RWPE1 (cell line): ENCODE results near the gene USP12.

Experiments
- CTCF ChIA-PET: fragments of 350-600 bp; sonication (Branson Sonifier 250); formaldehyde crosslinking; extraction: SDS; loops from one replicate; lab custom pipeline; 2021; lab: Yijun Ruan, JAX
- POLR2A ChIA-PET: fragments of 400-600 bp; formaldehyde crosslinking; extraction: SDS; loops from one replicate; lab custom pipeline; 2020; ENCODE audit warnings: antibody characterized with exemption; ENCODE audit not compliant: low non-redundant PET; lab: Yijun Ruan, JAX
- DNase-seq: peaks from one replicate; pipeline ENCODE4 v3.0.0; 2012; ENCODE audit warnings: low spot score
- H3K27ac ChIP-seq: fragments of 450-650 bp; 2 replicates; pipeline ENCODE4 v1.5.1; 2017
- CTCF ChIP-seq: fragments of 450-650 bp; conservative IDR thresholded peaks from 2 replicates; pipeline ENCODE4 v1.5.1; 2017; ENCODE audit warnings: low read depth, mild to moderate bottlenecking

The USP12 gene

GRCh38 chr13:27203854-27204253, 32.2 kb upstream of the USP12 start:
- ChIA-PET CTCF (interaction anchor here (2.0 kb wide), 1 partner anchor 219 kb away, joined by 11 read pairs; no protein-coding TSS in a partner anchor), POLR2A (no interaction called here)
- DNase-seq, result no peak
- no peak overlapping the region for H3K27ac ChIP-seq
- no peak; the same call in 1 of the 2 replicates for TF ChIP-seq CTCF

- CTCF ChIA-PET, result interaction anchor here (2.0 kb wide), 1 partner anchor 218 kb away, joined by 11 read pairs; no protein-coding TSS in a partner anchor
- no peak for DNase-seq
- no peak for TF ChIP-seq CTCF
- POLR2A ChIA-PET, result no interaction called here
- no peak overlapping the region for H3K27ac ChIP-seq
These were observed 31.6 kb upstream of the USP12 start for GRCh38 chr13:27203186-27203585.

- POLR2A ChIA-PET, result no interaction called here
- H3K27ac ChIP-seq, result no peak overlapping the region
- CTCF ChIA-PET, result no interaction called here
- DNase-seq, result no peak
- no peak for TF ChIP-seq CTCF
These were observed 30.1 kb upstream of the USP12 start for GRCh38 chr13:27201661-27202060.

- CTCF ChIA-PET, result no interaction called here
- POLR2A ChIA-PET, result no interaction called here
- TF ChIP-seq CTCF, result no peak
- DNase-seq, result no peak
- H3K27ac ChIP-seq, result no peak overlapping the region
These were observed 28.9 kb upstream of the USP12 start for GRCh38 chr13:27200413-27201070.

- no peak for TF ChIP-seq CTCF
- no peak overlapping the region for H3K27ac ChIP-seq
- ChIA-PET POLR2A (no interaction called here), CTCF (interaction anchor here (0.6 kb wide), 1 partner anchor 948 kb away, joined by 6 read pairs; no protein-coding TSS in a partner anchor)
- DNase-seq, result no peak
These were observed 28.1 kb upstream of the USP12 start for GRCh38 chr13:27199696-27200095.

- TF ChIP-seq CTCF, result no peak
- no peak overlapping the region for H3K27ac ChIP-seq
- DNase-seq, result no peak
- ChIA-PET CTCF (interaction anchor here (0.6 kb wide), 1 partner anchor 947 kb away, joined by 6 read pairs; no protein-coding TSS in a partner anchor), POLR2A (no interaction called here)
These were observed 27.6 kb upstream of the USP12 start for GRCh38 chr13:27199211-27199610.
